SIG-M5 treated with dmso at 0.1 percent for 504 hours (cell line): ENCODE results near the gene STT3B.
A peak's percentile ranks its signal among the peaks of the same experiment; 100 is the strongest.

Experiments used
- DNase-seq: peaks from one replicate; lab custom pipeline; 2025; ENCODE audit not compliant: unreplicated experiment; lab: John Stamatoyannopoulos, UW

STT3B gene

DNA sequence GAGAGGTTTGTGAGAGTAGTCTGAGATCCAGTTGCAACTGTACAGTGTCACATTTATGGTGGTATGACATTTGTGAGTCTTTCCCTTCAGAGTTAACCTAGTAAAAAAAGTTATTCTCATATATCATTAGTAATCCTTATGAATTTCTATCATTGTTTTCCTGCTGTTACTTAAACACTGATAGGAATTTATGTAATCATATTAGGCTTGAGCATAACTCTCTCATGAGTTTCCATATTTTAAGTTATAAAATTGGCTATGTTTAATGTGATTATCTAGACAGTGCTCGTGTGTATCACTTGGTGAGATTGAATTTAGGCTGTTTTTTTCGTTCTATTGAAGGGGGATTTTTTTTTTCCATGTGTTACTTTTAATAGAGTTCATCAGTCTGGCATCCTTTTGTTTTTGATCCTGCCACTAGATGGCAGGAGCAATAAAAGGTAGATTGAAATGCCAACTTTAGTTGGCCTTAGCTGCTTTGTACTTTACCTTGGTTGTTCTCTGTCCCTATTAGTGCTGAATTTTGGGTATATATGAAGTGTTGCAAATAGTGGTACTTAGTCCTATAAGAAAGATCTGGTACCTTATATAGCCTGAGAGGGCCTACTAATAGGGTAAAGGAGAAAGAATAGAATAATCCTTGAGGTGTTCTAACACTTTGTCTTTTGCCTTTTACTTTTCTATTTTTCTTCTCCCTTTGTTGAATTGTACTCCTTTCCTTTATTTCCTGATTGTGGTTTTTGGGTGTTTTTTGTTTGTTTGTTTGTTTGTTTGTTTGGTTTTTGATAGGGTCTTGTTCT, 17.9 kb downstream of the STT3B start:
- peak; percentile 10 for DNase-seq

- no peak for DNase-seq
These were observed 18.9 kb downstream of the STT3B start for GRCh38 chr3:31551646-31552045.

DNA sequence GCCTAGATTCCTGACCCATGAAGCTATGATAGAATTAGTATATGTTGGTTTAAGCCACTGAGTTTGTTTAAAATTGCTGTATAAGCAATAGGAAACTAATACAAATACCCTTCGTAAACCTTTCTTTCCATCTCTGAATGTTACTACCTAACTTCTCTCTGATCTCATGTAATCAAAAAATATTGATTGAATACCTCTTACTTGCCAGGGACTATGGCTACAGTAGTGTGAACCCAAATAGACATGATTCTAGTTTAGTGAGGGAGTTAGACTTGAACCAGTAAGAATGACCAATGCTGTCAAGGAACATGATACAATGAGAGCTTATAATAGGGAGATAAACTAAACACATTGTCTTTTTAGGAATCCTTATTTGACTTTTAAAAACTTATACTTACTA, 19.4 kb downstream of the STT3B start:
- DNase-seq, result no peak

GRCh38 chr3:31553258-31553657, 20.5 kb downstream of the STT3B start:
- no peak for DNase-seq

- DNase-seq, result no peak
These were observed 22.5 kb downstream of the STT3B start for GRCh38 chr3:31555204-31555603.

GRCh38 chr3:31559872-31560534, 27.3 kb downstream of the STT3B start:
- DNase-seq, result no peak

DNA sequence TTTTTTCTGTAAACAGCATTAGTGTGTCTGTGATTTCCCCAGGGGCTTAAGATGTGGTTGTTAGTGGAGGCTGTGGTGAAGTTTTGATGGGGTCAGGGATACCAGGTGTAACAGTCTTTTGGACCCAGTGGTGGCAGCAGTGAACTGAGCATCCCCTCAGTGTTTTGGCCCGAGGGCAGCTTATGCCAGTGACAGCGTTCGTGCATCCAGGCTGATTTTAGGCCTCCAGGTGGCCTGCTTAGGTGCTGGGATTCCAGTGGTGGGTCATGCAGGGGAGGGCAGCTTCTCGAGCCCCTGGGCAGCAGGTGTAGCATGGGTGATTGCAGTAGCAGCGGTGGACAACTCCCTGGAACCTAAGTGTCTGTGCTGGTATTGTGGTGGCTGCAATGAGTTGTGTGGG, 29.2 kb downstream of the STT3B start:
- no peak for DNase-seq

GRCh38 chr3:31562525-31562924, 29.8 kb downstream of the STT3B start:
- no peak for DNase-seq

GRCh38 chr3:31565288-31565687, 32.6 kb downstream of the STT3B start:
- DNase-seq, result peak; percentile 73

GRCh38 chr3:31567036-31567435, 34.3 kb downstream of the STT3B start:
- DNase-seq, result peak; percentile 57

DNA sequence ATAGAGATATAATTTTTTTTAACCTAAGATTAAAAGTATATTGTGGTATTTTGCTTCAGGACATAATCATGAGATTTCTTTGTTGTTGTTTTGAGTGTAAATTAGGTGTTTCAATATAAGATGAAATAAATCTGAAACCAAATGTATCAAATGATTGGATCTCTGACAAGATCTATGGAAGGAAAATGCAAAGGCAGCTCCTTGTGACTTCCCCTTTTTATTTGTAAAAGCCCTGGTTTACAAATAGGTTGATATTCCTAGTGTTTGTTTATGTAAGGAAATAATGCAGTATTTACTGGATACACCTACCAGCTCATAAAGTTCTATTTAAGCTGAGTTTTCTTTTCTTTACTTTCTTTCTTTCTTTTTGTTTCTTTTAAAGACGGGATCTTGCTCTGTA, 35.9 kb downstream of the STT3B start:
- DNase-seq, result no peak

DNA sequence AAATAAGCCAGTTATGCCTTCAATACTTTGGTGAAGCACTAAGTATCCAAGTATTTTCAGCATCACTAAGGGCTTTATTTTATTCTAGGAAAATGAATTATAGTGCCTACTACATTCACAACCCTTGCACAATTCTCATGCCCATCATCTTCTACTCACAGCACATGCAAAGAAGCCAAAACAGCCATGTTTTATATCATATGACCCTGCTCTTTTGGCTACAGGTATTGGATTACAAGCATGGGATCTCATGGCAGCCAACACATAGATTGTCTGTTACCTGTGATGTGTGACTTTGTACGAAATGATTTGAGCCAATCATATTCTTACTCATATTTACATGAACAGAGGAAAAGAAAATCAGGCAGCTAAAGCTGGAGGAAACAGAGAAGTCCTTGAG, 38.6 kb downstream of the STT3B start:
- no peak for DNase-seq

DNA sequence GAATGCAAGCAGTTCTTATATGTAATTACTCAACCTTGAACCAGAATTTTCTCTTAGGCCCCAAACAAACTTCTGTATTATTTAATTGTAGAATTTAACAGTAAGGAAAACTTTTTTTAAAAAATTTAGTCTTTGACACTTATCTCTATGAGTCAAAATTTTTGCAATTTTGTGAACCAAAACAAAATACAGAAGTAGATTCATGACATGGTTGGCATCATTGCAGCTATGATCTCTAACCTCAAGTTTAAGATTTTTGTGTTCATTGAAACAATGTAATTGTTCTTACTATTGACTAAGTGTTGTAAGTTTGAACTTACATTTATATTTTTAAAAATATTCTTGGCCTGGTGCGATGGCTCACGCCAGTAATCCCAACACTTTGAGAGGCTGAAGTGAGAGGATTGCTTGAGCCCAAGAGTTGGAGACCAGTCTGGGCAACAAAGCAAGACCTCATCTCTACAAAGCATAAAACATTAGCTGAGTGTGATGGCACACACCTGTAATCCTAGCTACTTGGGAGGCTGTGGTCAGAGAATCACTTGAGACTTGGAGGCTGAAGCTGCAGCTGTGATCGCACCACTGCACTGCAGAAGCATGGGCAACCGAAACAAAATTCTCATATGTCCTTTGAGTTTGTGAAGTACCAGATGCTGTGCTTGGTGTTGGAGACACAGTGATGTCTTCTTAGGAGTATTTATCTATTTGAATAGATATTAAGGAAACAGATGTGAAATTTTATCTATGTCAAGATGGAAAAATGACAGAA, 39.7 kb downstream of the STT3B start:
- no peak for DNase-seq

- DNase-seq, result peak; percentile 38
These were observed 40.5 kb downstream of the STT3B start for GRCh38 chr3:31573036-31573779.

DNA sequence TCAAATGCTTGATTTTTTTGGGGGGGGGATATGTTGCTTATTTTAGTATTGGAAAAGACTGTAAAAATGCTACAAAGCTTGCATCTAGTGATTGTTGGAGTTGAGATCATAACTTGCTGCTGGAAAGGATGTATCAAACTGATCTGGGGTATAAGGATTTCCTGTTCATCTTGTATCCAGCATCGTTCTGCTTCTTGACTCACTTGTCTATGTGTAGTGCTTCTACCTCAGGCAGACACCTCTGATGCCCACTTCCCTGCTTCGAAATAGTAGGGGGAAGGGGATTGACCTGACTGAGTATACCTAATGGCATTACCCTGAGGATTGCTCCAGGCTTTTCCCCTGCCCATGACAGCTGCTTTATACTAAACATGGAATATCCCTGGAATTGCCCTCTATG, 42.7 kb downstream of the STT3B start:
- DNase-seq, result no peak

DNA sequence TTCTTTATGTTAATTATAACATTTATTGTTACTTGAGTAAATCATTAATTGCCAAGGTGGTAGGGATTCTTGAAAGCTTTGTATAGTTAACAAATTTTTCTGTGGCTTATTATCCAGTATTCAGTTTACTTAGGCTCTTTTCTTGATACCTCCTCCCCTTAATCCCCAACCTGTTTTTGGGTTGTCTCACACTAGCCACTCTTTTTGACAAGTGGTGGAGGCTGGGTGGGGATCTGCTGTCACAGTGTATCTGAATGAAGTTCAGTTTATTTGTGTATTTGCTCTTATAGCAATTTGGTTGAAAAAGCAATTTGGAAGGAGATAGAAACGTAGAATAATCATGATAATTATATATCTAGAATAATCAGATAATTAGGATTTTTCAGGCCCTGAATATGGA, 43.8 kb downstream of the STT3B start:
- DNase-seq, result no peak

DNA sequence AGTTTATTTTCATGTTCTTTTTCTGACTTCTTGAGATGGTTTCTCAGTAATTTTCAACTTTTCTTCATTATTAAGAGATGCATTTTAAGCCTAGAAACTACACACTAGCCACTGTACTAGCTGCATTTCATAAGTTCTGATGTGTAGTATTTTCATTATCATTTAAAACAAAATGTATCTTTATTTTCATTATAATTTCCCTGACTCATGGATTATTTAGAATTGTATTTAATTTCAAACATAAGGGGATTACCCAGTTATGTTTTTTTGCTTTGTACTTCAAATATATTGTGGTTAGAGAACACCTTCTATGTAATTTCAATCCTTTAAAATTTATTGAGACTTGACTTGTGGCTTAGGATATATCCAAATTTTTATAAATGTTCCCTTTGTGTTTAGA, 44.5 kb downstream of the STT3B start:
- DNase-seq, result no peak

DNA sequence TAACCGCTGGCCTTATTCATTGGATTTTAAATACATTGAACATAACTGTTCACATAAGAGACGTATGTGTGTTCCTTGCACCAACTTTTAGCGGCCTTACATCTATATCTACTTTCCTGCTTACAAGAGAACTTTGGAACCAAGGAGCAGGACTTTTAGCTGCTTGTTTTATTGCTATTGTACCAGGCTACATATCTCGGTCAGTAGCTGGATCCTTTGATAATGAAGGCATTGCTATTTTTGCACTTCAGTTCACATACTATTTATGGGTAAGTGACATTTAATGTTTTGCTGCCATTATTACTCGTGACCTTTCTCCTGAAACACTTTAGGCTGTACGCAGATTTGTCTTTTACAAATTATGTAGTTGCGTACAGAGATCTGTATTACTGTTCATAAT, 47.1 kb downstream of the STT3B start:
- no peak for DNase-seq

GRCh38 chr3:31580645-31581044, 47.9 kb downstream of the STT3B start:
- no peak for DNase-seq

- peak; percentile 78 for DNase-seq
These were observed 48.9 kb downstream of the STT3B start for GRCh38 chr3:31581660-31582059.

GRCh38 chr3:31589228-31589627, 56.5 kb downstream of the STT3B start:
- DNase-seq, result no peak
